GM18909 (cell line): ENCODE data around the gene CAPZA3.
"Not testable (repeated sequence)": the region's sequence is repeated elsewhere in the genome, so short reads cannot be mapped to it uniquely, and the experiment has no call there.

Source experiments
- ATAC-seq: cut with Tn5 transposase; IDR thresholded peaks from one replicate; pipeline ENCODE4 v1.9.1; 2021; ENCODE audit warnings: mild to moderate bottlenecking; ENCODE audit not compliant: unreplicated experiment, poor library complexity

CAPZA3 gene

GRCh38 chr12:18752947-18753346 is 15.0 kb downstream of the CAPZA3 start:
- ATAC-seq: no peak

- no peak for ATAC-seq
Observed at GRCh38 chr12:18753481-18754123, 15.7 kb downstream of the CAPZA3 start.

- no peak for ATAC-seq
Observed at GRCh38 chr12:18754124-18754707, 16.3 kb downstream of the CAPZA3 start.

- no peak for ATAC-seq
Observed at GRCh38 chr12:18755341-18755740, 17.4 kb downstream of the CAPZA3 start.

- not testable (repeated sequence) for ATAC-seq
Observed at GRCh38 chr12:18766479-18766878, 28.6 kb downstream of the CAPZA3 start.

- ATAC-seq: no peak
Observed at GRCh38 chr12:18782827-18783226, 44.9 kb downstream of the CAPZA3 start.

- not testable (repeated sequence) for ATAC-seq
Observed at GRCh38 chr12:18785465-18785864, 47.5 kb downstream of the CAPZA3 start.
